ENCODE measurements around the gene LMCD1. TPM values are rescaled to one million over a fixed set of nuclear protein-coding genes. Genes with fewer than 3 reads are reported as not detected.

The LMCD1 gene
- total and polyA plus RNA-seq, 2 donors (not counting 1 experiment from before 2014, with no cell fraction given), result 1.4 to 4.9 TPM

DNA sequence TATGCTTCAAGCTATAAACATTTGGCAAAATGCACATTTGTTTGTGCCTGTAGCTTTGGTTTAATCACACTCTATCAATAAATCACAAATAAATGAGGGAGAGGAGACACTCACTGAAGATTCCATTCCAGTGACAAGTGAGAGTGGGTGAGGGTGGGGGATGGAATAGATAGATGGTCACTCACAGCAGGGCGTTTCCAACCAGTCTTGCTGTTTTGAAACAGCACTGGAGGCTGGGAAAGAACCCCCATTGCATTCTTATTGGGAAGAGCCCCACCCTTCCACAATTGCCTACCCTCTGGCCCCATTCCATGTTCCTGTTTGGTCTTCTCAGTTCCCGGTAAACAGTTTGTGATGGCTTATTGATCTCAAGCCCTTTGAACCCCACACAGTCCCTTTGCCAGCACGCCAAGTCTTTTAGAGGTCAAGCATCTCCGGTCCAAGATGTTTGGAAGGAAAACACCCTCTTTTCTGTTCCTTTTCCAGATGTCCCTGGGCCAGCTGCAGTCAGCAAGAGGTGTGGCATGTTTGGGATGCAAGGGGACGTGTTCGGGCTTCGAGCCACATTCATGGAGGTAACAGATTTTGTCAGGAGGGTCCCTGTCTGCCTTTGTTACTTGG is 30.7 kb downstream of the LMCD1 start:
- Histone ChIP-seq H3K9me3 (ENCODE audit: control extremely low read depth in 1 of 3, control insufficient read depth in 2 of 3, insufficient read depth in 1 of 3, low read length in 2 of 3) (peaks cover 0 to 2% (median 1%) of the 10 kb centered on the region in 3 donors), H3K4me2 (replicated peaks; ENCODE audit: low read depth, low read length, poor library complexity, severe bottlenecking) (no peak overlapping the region), H3K27ac (ENCODE audit: low read length in 2 of 2) (no peak overlapping the region), H3K79me2 (ENCODE audit: control insufficient read depth, insufficient read depth, low read length) (no peaks in the 10 kb centered on the region), H3K9ac (ENCODE audit: low read length) (no peak overlapping the region), H3K36me3 (replicated peaks in 1 of 2; ENCODE audit: control extremely low read depth in 1 of 2, control insufficient read depth in 1 of 2, extremely low read depth in 1 of 2, insufficient read depth in 2 of 2, low read length in 1 of 2) (no peaks in the 10 kb centered on the region), H3K4me3 (ENCODE audit: control extremely low read depth in 1 of 5, extremely low read depth in 1 of 5, insufficient read depth in 1 of 5, low read depth in 2 of 5, low read length in 4 of 5) (no peak overlapping the region), H3K27me3 (replicated peaks in 1 of 4; ENCODE audit: control extremely low read depth in 1 of 4, control insufficient read depth in 3 of 4, insufficient read depth in 4 of 4, low read length in 3 of 4) (no peaks in the 10 kb centered on the region), H2AFZ (ENCODE audit: insufficient read depth, low read depth, low read length, poor library complexity, severe bottlenecking) (no peak overlapping the region), H3K4me1 (ENCODE audit: control insufficient read depth in 2 of 2, insufficient read depth in 2 of 2, low read length in 2 of 2) (no peaks in the 10 kb centered on the region), H4K20me1 (ENCODE audit: control insufficient read depth, insufficient read depth, low read length, poor library complexity, severe bottlenecking) (no peaks in the 10 kb centered on the region)
- Mint-ChIP-seq H3K4me3 (no peak overlapping the region), H3K4me1 (no peaks in the 10 kb centered on the region), H3K27ac (no peak overlapping the region), H3K27me3 (no peaks in the 10 kb centered on the region), H3K9me3 (ENCODE audit: insufficient read depth) (no peaks in the 10 kb centered on the region)
- DNase-seq (no peak), ATAC-seq (ENCODE audit: low read depth) (no peak)
- CTCF ChIA-PET, result no interaction called here
- no peak for TF ChIP-seq EZH2 (IDR thresholded peaks at IDR 0.05; ENCODE audit: borderline replicate concordance, insufficient read depth, low read depth, low read length, poor library complexity, severe bottlenecking)
- no peak for TF ChIP-seq CTCF (IDR thresholded peaks at IDR 0.05)
- intact Hi-C loops (cut with micrococcal nuclease), result no loop called here
- POLR2A ChIA-PET, result no interaction called here
- 96% methylated on average over 5 of the region's 7 CpGs for WGBS (ENCODE audit: insufficient coverage)

GRCh38 chr3:8536096-8537056 is 34.8 kb downstream of the LMCD1 start:
- H3K27me3 Mint-ChIP-seq, result no peaks in the 10 kb centered on the region
- intact Hi-C loops (cut with micrococcal nuclease), result no loop called here
- 100% methylated on average over 2 of the region's 8 CpGs for WGBS (ENCODE audit: insufficient coverage)
- H3K4me1 Mint-ChIP-seq, result no peaks in the 10 kb centered on the region
- Histone ChIP-seq H3K4me1 (ENCODE audit: control insufficient read depth in 2 of 2, insufficient read depth in 2 of 2, low read length in 2 of 2) (no peaks in the 10 kb centered on the region), H3K9me3 (ENCODE audit: control extremely low read depth in 1 of 3, control insufficient read depth in 2 of 3, insufficient read depth in 1 of 3, low read length in 2 of 3) (peaks cover 0 to 2% (median 0%) of the 10 kb centered on the region in 3 donors), H3K27ac (ENCODE audit: low read length in 2 of 2) (no peak overlapping the region), H2AFZ (ENCODE audit: insufficient read depth, low read depth, low read length, poor library complexity, severe bottlenecking) (no peak overlapping the region), H4K20me1 (ENCODE audit: control insufficient read depth, insufficient read depth, low read length, poor library complexity, severe bottlenecking) (no peaks in the 10 kb centered on the region), H3K27me3 (replicated peaks in 1 of 4; ENCODE audit: control extremely low read depth in 1 of 4, control insufficient read depth in 3 of 4, insufficient read depth in 4 of 4, low read length in 3 of 4) (no peaks in the 10 kb centered on the region), H3K79me2 (ENCODE audit: control insufficient read depth, insufficient read depth, low read length) (no peaks in the 10 kb centered on the region), H3K4me2 (replicated peaks; ENCODE audit: low read depth, low read length, poor library complexity, severe bottlenecking) (no peak overlapping the region), H3K36me3 (replicated peaks in 1 of 2; ENCODE audit: control extremely low read depth in 1 of 2, control insufficient read depth in 1 of 2, extremely low read depth in 1 of 2, insufficient read depth in 2 of 2, low read length in 1 of 2) (no peaks in the 10 kb centered on the region), H3K4me3 (ENCODE audit: control extremely low read depth in 1 of 5, extremely low read depth in 1 of 5, insufficient read depth in 1 of 5, low read depth in 2 of 5, low read length in 4 of 5) (no peak overlapping the region), H3K9ac (ENCODE audit: low read length) (no peak overlapping the region)
- DNase-seq (no peak), ATAC-seq (ENCODE audit: low read depth) (no peak)
- CTCF ChIA-PET, result no interaction called here
- H3K9me3 Mint-ChIP-seq (ENCODE audit: insufficient read depth), result no peaks in the 10 kb centered on the region
- H3K27ac Mint-ChIP-seq, result no peak overlapping the region
- POLR2A ChIA-PET, result no interaction called here
- no peak overlapping the region for H3K4me3 Mint-ChIP-seq
- TF ChIP-seq EZH2 (IDR thresholded peaks at IDR 0.05; ENCODE audit: borderline replicate concordance, insufficient read depth, low read depth, low read length, poor library complexity, severe bottlenecking) (no peak), CTCF (IDR thresholded peaks at IDR 0.05) (no peak)
